ENCODE data around the gene MTUS2. TPM values are rescaled to one million over a fixed set of nuclear protein-coding genes. Genes with fewer than 3 reads are reported as not detected.

Gene MTUS2
- not detected for total RNA-seq
- 0.60 TPM for polyA plus RNA-seq

- no peaks in the 10 kb centered on the region for H3K36me3 Mint-ChIP-seq
- Histone ChIP-seq H3K36me3 (ENCODE audit: insufficient read depth, low read length) (no peaks in the 10 kb centered on the region), H3K9me3 (ENCODE audit: low read length) (no peaks in the 10 kb centered on the region), H3K27me3 (ENCODE audit: insufficient read depth, low read length, poor library complexity, severe bottlenecking) (peaks cover 8% of the 10 kb centered on the region), H3K27ac (ENCODE audit: low read depth, low read length) (no peak within 1 kb of the TSS), H3K4me1 (ENCODE audit: insufficient read depth, low read length) (no peaks in the 10 kb centered on the region), H3K4me3 (ENCODE audit: low read length) (no peak within 1 kb of the TSS)
- no peak for DNase-seq
- H3K4me3 Mint-ChIP-seq, result peak within 1 kb of the TSS in 6 of 7 donors; percentile 53 to 69 (median 60)
- peaks cover 4 to 10% (median 4%) of the 10 kb centered on the region in 3 donors for H3K4me1 Mint-ChIP-seq
- POLR2A ChIA-PET, result no interaction called here
- H3K27me3 Mint-ChIP-seq, result peaks cover 43 to 65% of the 10 kb centered on the region in 2 donors
- peaks cover 0 to 11% (median 5%) of the 10 kb centered on the region in 5 donors for H3K9me3 Mint-ChIP-seq
- H3K27ac Mint-ChIP-seq, result no peak within 1 kb of the TSS
- CTCF ChIA-PET, result no interaction called here
Measured at GRCh38 chr13:28820099-28821051, at the start of gene MTUS2. Gene MTUS2, plus strand, starts transcription at chr13:28820339.

GRCh38 chr13:28778308-28779215, 41.6 kb upstream of the MTUS2 start:
- no peaks in the 10 kb centered on the region for H3K36me3 ChIP-seq (ENCODE audit: insufficient read depth, low read length)
- H3K4me1 ChIP-seq (ENCODE audit: insufficient read depth, low read length), result no peaks in the 10 kb centered on the region
- H3K4me3 ChIP-seq (ENCODE audit: low read length), result no peak overlapping the region
- POLR2A ChIA-PET, result no interaction called here
- Mint-ChIP-seq H3K4me1 (no peaks in the 10 kb centered on the region), H3K27me3 (peaks cover 11 to 21% of the 10 kb centered on the region in 2 donors), H3K36me3 (no peaks in the 10 kb centered on the region), H3K27ac (no peak overlapping the region), H3K9me3 (peaks cover 5 to 9% (median 8%) of the 10 kb centered on the region in 5 donors), H3K4me3 (no peak overlapping the region)
- no peaks in the 10 kb centered on the region for H3K9me3 ChIP-seq (ENCODE audit: low read length)
- no peaks in the 10 kb centered on the region for H3K27me3 ChIP-seq (ENCODE audit: insufficient read depth, low read length, poor library complexity, severe bottlenecking)
- CTCF ChIA-PET, result no interaction called here
- DNase-seq, result no peak
- H3K27ac ChIP-seq (ENCODE audit: low read depth, low read length), result no peak overlapping the region

- CTCF ChIA-PET, result no interaction called here
- Mint-ChIP-seq H3K27me3 (peaks cover 12 to 50% of the 10 kb centered on the region in 2 donors), H3K27ac (no peak overlapping the region), H3K36me3 (no peaks in the 10 kb centered on the region), H3K9me3 (no peaks in the 10 kb centered on the region), H3K4me1 (peaks cover 0 to 3% (median 0%) of the 10 kb centered on the region in 3 donors), H3K4me3 (no peak overlapping the region)
- Histone ChIP-seq H3K27me3 (ENCODE audit: insufficient read depth, low read length, poor library complexity, severe bottlenecking) (no peaks in the 10 kb centered on the region), H3K4me1 (ENCODE audit: insufficient read depth, low read length) (no peaks in the 10 kb centered on the region), H3K9me3 (ENCODE audit: low read length) (no peaks in the 10 kb centered on the region), H3K4me3 (ENCODE audit: low read length) (no peak overlapping the region), H3K36me3 (ENCODE audit: insufficient read depth, low read length) (no peaks in the 10 kb centered on the region), H3K27ac (ENCODE audit: low read depth, low read length) (no peak overlapping the region)
- DNase-seq, result no peak
- POLR2A ChIA-PET, result no interaction called here
Measured at GRCh38 chr13:28792992-28793391, 27.1 kb upstream of the MTUS2 start.

- peaks cover 11 to 50% of the 10 kb centered on the region in 2 donors for H3K27me3 Mint-ChIP-seq
- Histone ChIP-seq H3K36me3 (ENCODE audit: insufficient read depth, low read length) (no peaks in the 10 kb centered on the region), H3K4me1 (ENCODE audit: insufficient read depth, low read length) (no peaks in the 10 kb centered on the region), H3K4me3 (ENCODE audit: low read length) (no peak overlapping the region), H3K9me3 (ENCODE audit: low read length) (no peaks in the 10 kb centered on the region), H3K27ac (ENCODE audit: low read depth, low read length) (no peak overlapping the region), H3K27me3 (ENCODE audit: insufficient read depth, low read length, poor library complexity, severe bottlenecking) (no peaks in the 10 kb centered on the region)
- no peak overlapping the region for H3K27ac Mint-ChIP-seq
- no peaks in the 10 kb centered on the region for H3K9me3 Mint-ChIP-seq
- no peaks in the 10 kb centered on the region for H3K36me3 Mint-ChIP-seq
- DNase-seq, result no peak
- ChIA-PET POLR2A (no interaction called here), CTCF (no interaction called here)
- H3K4me3 Mint-ChIP-seq, result no peak overlapping the region
- peaks cover 0 to 3% (median 0%) of the 10 kb centered on the region in 3 donors for H3K4me1 Mint-ChIP-seq
Measured at GRCh38 chr13:28794396-28794795, 25.7 kb upstream of the MTUS2 start.

- POLR2A ChIA-PET, result no interaction called here
- H3K27me3 Mint-ChIP-seq, result peaks cover 7 to 36% of the 10 kb centered on the region in 2 donors
Measured at GRCh38 chr13:28796938-28797257, 23.2 kb upstream of the MTUS2 start.

GRCh38 chr13:28805193-28805819, 14.8 kb upstream of the MTUS2 start:
- ChIA-PET CTCF (no interaction called here), POLR2A (no interaction called here)
- Mint-ChIP-seq H3K4me1 (no peaks in the 10 kb centered on the region), H3K27ac (no peak overlapping the region), H3K36me3 (peaks cover 0 to 10% (median 2%) of the 10 kb centered on the region in 3 donors), H3K27me3 (peaks cover 20 to 22% of the 10 kb centered on the region in 2 donors), H3K4me3 (no peak overlapping the region), H3K9me3 (peaks cover 17 to 24% (median 22%) of the 10 kb centered on the region in 5 donors)
- Histone ChIP-seq H3K4me1 (ENCODE audit: insufficient read depth, low read length) (no peaks in the 10 kb centered on the region), H3K4me3 (ENCODE audit: low read length) (no peak overlapping the region), H3K36me3 (ENCODE audit: insufficient read depth, low read length) (no peaks in the 10 kb centered on the region), H3K27ac (ENCODE audit: low read depth, low read length) (no peak overlapping the region), H3K27me3 (ENCODE audit: insufficient read depth, low read length, poor library complexity, severe bottlenecking) (no peaks in the 10 kb centered on the region), H3K9me3 (ENCODE audit: low read length) (no peaks in the 10 kb centered on the region)
- DNase-seq, result no peak

More at GRCh38 chr13:28796938-28797257, 23.2 kb upstream of the MTUS2 start:
- Histone ChIP-seq H3K9me3 (ENCODE audit: low read length) (no peaks in the 10 kb centered on the region), H3K4me1 (ENCODE audit: insufficient read depth, low read length) (no peaks in the 10 kb centered on the region), H3K27ac (ENCODE audit: low read depth, low read length) (no peak overlapping the region), H3K27me3 (ENCODE audit: insufficient read depth, low read length, poor library complexity, severe bottlenecking) (no peaks in the 10 kb centered on the region), H3K4me3 (ENCODE audit: low read length) (no peak overlapping the region), H3K36me3 (ENCODE audit: insufficient read depth, low read length) (no peaks in the 10 kb centered on the region)
- DNase-seq, result no peak
- Mint-ChIP-seq H3K27ac (no peak overlapping the region), H3K9me3 (no peaks in the 10 kb centered on the region), H3K4me1 (peaks cover 0 to 3% (median 0%) of the 10 kb centered on the region in 3 donors), H3K4me3 (no peak overlapping the region), H3K36me3 (no peaks in the 10 kb centered on the region)
- CTCF ChIA-PET, result interaction anchor here (0.8 to 2.2 kb wide), 5 partner anchors 17 to 813 kb away, joined by 3 to 7 read pairs (median 4); no protein-coding TSS in a partner anchor

- peaks cover 30 to 44% of the 10 kb centered on the region in 2 donors for H3K27me3 Mint-ChIP-seq
- peak overlapping the region in 1 of 8 donors; percentile 64 for H3K27ac Mint-ChIP-seq
- H3K4me3 ChIP-seq (ENCODE audit: low read length), result no peak overlapping the region
- H3K36me3 ChIP-seq (ENCODE audit: insufficient read depth, low read length), result no peaks in the 10 kb centered on the region
- no peaks in the 10 kb centered on the region for H3K4me1 ChIP-seq (ENCODE audit: insufficient read depth, low read length)
- CTCF ChIA-PET, result no interaction called here
- DNase-seq, result no peak
- POLR2A ChIA-PET, result no interaction called here
- no peak overlapping the region for H3K27ac ChIP-seq (ENCODE audit: low read depth, low read length)
- H3K9me3 Mint-ChIP-seq, result peaks cover 0 to 8% (median 5%) of the 10 kb centered on the region in 5 donors
- no peaks in the 10 kb centered on the region for H3K9me3 ChIP-seq (ENCODE audit: low read length)
- H3K27me3 ChIP-seq (ENCODE audit: insufficient read depth, low read length, poor library complexity, severe bottlenecking), result peaks cover 13% of the 10 kb centered on the region
- peak overlapping the region in 2 of 7 donors; percentile 26 to 32 for H3K4me3 Mint-ChIP-seq
- H3K4me1 Mint-ChIP-seq, result peaks cover 4 to 10% (median 4%) of the 10 kb centered on the region in 3 donors
- no peaks in the 10 kb centered on the region for H3K36me3 Mint-ChIP-seq
Measured at GRCh38 chr13:28817204-28817603, 2.9 kb upstream of the MTUS2 start.
